Measurements from ENCODE around the gene GAB2. TPM values are rescaled to one million over a fixed set of nuclear protein-coding genes. Genes with fewer than 3 reads are reported as not detected.
A peak's percentile ranks its signal among the peaks of the same experiment; 100 is the strongest.

The GAB2 gene
- polyA plus RNA-seq, 2 of the 4 experiments (the other 2 are of a cell fraction), result 2.8 to 4.7 TPM

- no peak overlapping the region for H3K4me3 ChIP-seq
- no peak for FAIRE-seq
- no peaks in the 10 kb centered on the region for H3K9me3 ChIP-seq
- TF ChIP-seq POLR2A (IDR thresholded peaks at IDR 0.05; ENCODE audit: low read length) (no peak), ZFP36 (IDR thresholded peaks at IDR 0.05; ENCODE audit: borderline replicate concordance, partially characterized antibody) (no peak), JUNB (IDR thresholded peaks at IDR 0.05) (no peak), EHF (CRISPR knock-in tag; IDR thresholded peaks at IDR 0.05) (no peak), CEBPB (IDR thresholded peaks at IDR 0.05) (no peak), TP53 (CRISPR knock-in tag; IDR thresholded peaks at IDR 0.05) (no peak), EHMT2 (IDR thresholded peaks at IDR 0.05; ENCODE audit: low read depth) (no peak), SREBF2 (IDR thresholded peaks at IDR 0.05) (no peak), EP300 (IDR thresholded peaks at IDR 0.05) (no peak)
- TF ChIP-seq, protein P1, sequence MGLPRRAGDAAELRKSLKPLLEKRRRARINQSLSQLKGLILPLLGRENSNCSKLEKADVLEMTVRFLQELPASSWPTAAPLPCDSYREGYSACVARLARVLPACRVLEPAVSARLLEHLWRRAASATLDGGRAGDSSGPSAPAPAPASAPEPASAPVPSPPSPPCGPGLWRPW (IDR thresholded peaks at IDR 0.05), result no peak
- peak overlapping the region in 1 of 2 experiments; percentile 93; a peak in 1 of 6 replicates for H3K27ac ChIP-seq
- H3K4me2 ChIP-seq, result peak overlapping the region; percentile 95
- no peak for DNase-seq (ENCODE audit: low read depth in 1 of 2, low spot score in 1 of 2)
- peaks cover 43% of the 10 kb centered on the region for H3K4me1 ChIP-seq
- no peak for ATAC-seq
- ChIA-PET POLR2A (no interaction called here), CTCF (interaction anchor here (0.8 to 1.7 kb wide), 4 partner anchors 10 to 42 kb away, joined by 3 to 6 read pairs (median 5); no protein-coding TSS in a partner anchor)
- WGBS (ENCODE audit: missing lambda C conversion rate), result 65% methylated on average over 3 of the region's 3 CpGs
Measured at GRCh38 chr11:78189851-78190250, 227.8 kb downstream of the GAB2 start.

DNA sequence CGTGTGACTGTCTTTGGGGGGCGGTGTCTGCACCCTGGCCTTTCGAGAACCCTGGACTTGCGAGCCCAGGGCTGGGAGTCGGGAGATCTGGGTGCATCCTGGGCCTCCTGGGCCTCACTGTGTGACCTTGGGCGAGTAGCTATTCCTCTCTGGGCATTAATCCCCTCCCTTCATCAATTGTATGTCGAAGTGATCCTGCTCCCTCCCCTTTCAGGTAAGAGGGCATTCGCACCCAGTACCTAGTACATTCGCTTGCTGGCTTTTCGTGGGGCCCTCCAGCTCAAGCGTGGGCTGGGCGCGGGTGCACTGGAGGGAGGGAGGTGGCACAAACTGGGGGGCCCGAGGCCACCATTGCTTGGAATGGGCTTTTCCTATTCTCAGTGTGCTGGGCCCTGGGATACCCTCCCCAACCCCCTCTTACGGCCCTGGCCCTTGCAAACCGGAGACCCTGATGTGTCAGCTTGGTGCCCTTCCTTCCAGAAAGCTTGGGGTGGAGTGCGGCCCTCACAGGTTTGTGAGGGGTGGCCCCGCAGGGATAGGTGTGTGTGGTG is 228.4 kb downstream of the GAB2 start:
- FAIRE-seq, result no peak
- Histone ChIP-seq H3K4me2 (peak overlapping the region; percentile 95), H3K4me1 (peaks cover 38% of the 10 kb centered on the region), H3K4me3 (peak overlapping the region; percentile 84), H3K9me3 (no peaks in the 10 kb centered on the region), H3K27ac (peak overlapping the region; percentile 88 to 93)
- ATAC-seq, result no peak; a peak in 2 of 6 replicates
- POLR2A ChIA-PET, result interaction anchor here (1.5 kb wide), 1 partner anchor 50 kb away, joined by 7 read pairs; the partner anchor contains the start of gene ALG8
- TF ChIP-seq, protein P1 (IDR thresholded peaks at IDR 0.05), result no peak
- TF ChIP-seq MAFK (IDR thresholded peaks at IDR 0.05; ENCODE audit: partially characterized antibody), result no peak
- TF ChIP-seq BCL3 (IDR thresholded peaks at IDR 0.05), result no peak
- TF ChIP-seq, protein P2, sequence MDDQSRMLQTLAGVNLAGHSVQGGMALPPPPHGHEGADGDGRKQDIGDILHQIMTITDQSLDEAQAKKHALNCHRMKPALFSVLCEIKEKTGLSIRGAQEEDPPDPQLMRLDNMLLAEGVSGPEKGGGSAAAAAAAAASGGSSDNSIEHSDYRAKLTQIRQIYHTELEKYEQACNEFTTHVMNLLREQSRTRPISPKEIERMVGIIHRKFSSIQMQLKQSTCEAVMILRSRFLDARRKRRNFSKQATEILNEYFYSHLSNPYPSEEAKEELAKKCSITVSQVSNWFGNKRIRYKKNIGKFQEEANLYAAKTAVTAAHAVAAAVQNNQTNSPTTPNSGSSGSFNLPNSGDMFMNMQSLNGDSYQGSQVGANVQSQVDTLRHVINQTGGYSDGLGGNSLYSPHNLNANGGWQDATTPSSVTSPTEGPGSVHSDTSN (IDR thresholded peaks at IDR 0.05), result no peak
- TF ChIP-seq GATA3 (IDR thresholded peaks at IDR 0.05; ENCODE audit: borderline replicate concordance), result no peak
- TF ChIP-seq BHLHE40 (IDR thresholded peaks at IDR 0.05; ENCODE audit: low read depth, low read length), result no peak
- TF ChIP-seq NFE2L2 (conservative IDR thresholded peaks at IDR 0.05; ENCODE audit: low read length), result no peak
- TF ChIP-seq SMC3 (IDR thresholded peaks at IDR 0.05), result no peak
- no peak for TF ChIP-seq HOXA7 (CRISPR knock-in tag; IDR thresholded peaks at IDR 0.05)
- no peak for DNase-seq (ENCODE audit: low read depth in 1 of 2, low spot score in 1 of 2)
- CTCF ChIA-PET, result interaction anchor here (1.0 to 1.7 kb wide), 5 partner anchors 11 to 375 kb away, joined by 4 to 6 read pairs (median 4); no protein-coding TSS in a partner anchor
- WGBS (ENCODE audit: missing lambda C conversion rate), result 34% methylated on average over 13 of the region's 18 CpGs

GRCh38 chr11:78188286-78189173 is 229.1 kb downstream of the GAB2 start, which contains the start of the genes KCTD21 and USP35:
KCTD21 (minus strand) TSS chr11:78188626; CDS start chr11:78174554, 14,072 bp downstream.
USP35 (plus strand) TSS chr11:78188919; CDS start chr11:78196246, 7,327 bp downstream.
- FAIRE-seq (no peak), DNase-seq (ENCODE audit: low read depth in 1 of 2, low spot score in 1 of 2) (peak; percentile 97), ATAC-seq (peak; percentile 93 to 98)
- H3K4me3 ChIP-seq, result peak within 1 kb of the TSS; percentile 84
- H3K27ac ChIP-seq, result peak within 1 kb of the TSS; percentile 88 to 93
- no peaks in the 10 kb centered on the region for H3K9me3 ChIP-seq
- CTCF ChIA-PET, result interaction anchor here (1.0 to 1.7 kb wide), 5 partner anchors 12 to 375 kb away, joined by 4 to 6 read pairs (median 4); no protein-coding TSS in a partner anchor
- peak within 1 kb of the TSS; percentile 95 for H3K4me2 ChIP-seq
- POLR2A ChIA-PET, result interaction anchor here (0.6 to 1.5 kb wide), 2 partner anchors 49 to 68 kb away, joined by 3 to 7 read pairs; partner anchors contain the start of gene ALG8
- peaks cover 38% of the 10 kb centered on the region for H3K4me1 ChIP-seq
- WGBS (ENCODE audit: missing lambda C conversion rate), result 2% methylated on average over 9 of the region's 74 CpGs
- TF ChIP-seq RCOR1 (IDR thresholded peaks at IDR 0.05; ENCODE audit: low read depth, low read length) (peak; percentile 96; the same call in 1 of the 2 replicates), SMC3 (IDR thresholded peaks at IDR 0.05) (no peak), ATOH8 (CRISPR knock-in tag; IDR thresholded peaks at IDR 0.05; ENCODE audit: low read depth) (no peak), TFCP2L1 (CRISPR knock-in tag; IDR thresholded peaks at IDR 0.05) (0 out of 2 replicates have a peak, but pooled peaks have one; percentile 23), EP300 (IDR thresholded peaks at IDR 0.05) (no peak), KDM1A (IDR thresholded peaks at IDR 0.05; ENCODE audit: low read depth) (peak; percentile 100), ESRRA (IDR thresholded peaks at IDR 0.05; ENCODE audit: borderline replicate concordance, low read length) (no peak), RAD21 (conservative IDR thresholded peaks at IDR 0.05 in 1 of 2, IDR thresholded peaks at IDR 0.05 in 1 of 2) (no peak)
- TF ChIP-seq, protein P3, sequence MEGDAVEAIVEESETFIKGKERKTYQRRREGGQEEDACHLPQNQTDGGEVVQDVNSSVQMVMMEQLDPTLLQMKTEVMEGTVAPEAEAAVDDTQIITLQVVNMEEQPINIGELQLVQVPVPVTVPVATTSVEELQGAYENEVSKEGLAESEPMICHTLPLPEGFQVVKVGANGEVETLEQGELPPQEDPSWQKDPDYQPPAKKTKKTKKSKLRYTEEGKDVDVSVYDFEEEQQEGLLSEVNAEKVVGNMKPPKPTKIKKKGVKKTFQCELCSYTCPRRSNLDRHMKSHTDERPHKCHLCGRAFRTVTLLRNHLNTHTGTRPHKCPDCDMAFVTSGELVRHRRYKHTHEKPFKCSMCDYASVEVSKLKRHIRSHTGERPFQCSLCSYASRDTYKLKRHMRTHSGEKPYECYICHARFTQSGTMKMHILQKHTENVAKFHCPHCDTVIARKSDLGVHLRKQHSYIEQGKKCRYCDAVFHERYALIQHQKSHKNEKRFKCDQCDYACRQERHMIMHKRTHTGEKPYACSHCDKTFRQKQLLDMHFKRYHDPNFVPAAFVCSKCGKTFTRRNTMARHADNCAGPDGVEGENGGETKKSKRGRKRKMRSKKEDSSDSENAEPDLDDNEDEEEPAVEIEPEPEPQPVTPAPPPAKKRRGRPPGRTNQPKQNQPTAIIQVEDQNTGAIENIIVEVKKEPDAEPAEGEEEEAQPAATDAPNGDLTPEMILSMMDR (IDR thresholded peaks at IDR 0.05), result no peak
- TF ChIP-seq, protein P4, sequence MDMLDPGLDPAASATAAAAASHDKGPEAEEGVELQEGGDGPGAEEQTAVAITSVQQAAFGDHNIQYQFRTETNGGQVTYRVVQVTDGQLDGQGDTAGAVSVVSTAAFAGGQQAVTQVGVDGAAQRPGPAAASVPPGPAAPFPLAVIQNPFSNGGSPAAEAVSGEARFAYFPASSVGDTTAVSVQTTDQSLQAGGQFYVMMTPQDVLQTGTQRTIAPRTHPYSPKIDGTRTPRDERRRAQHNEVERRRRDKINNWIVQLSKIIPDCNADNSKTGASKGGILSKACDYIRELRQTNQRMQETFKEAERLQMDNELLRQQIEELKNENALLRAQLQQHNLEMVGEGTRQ (IDR thresholded peaks at IDR 0.05), result no peak
